ENCODE measurements around the gene SNAI3.

Gene SNAI3

GRCh38 chr16:88665148-88665547, 21.2 kb downstream of the SNAI3 start:
- no peak for DNase-seq

DNA sequence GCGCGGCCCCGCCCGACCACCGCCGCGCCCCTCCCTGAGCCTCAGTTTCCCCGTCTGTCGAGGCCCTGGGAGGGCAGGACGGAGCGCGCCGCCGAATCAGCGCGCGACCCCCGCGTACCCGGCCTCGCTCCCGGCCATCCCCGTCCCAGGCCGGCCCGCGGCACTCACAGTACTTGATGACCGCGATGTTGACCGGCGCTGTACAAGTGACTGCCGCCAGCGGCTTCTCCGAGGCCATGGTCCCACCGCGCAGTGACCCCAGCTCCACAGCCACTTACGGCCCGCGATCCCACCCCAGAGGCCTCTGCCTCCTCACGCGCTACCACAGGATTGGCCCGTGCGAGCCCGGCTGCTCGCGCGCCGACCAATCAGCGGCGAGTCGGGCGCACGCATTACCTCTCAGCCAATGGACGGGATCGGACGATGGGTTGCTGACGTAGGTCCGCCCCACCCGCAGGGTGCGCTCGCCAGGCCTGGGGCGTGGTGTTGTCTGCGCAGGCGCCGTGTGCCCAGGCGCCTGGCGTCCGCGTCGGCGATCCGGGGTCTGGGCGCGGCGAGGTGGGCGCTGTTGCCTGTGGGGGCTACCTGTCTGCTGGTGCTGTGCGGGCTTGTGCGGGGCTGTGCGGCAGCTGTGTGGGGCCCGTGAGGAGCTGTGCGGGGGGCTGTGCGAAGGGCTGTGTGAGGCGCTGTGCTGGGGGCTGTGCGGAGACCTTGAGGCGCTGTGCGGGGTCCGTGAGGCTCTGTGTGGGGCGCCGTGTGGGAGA, 23.3 kb downstream of the SNAI3 start, which contains the start of gene MVD:
Gene MVD, minus strand, starts transcription at position 249 of the 764 bp plus-strand sequence. Its CDS starts 11 bp downstream, at position 238.
- peak; percentile 92 to 94 for DNase-seq

- DNase-seq: no peak
Measured at GRCh38 chr16:88662222-88662842, 24.0 kb downstream of the SNAI3 start.

DNA sequence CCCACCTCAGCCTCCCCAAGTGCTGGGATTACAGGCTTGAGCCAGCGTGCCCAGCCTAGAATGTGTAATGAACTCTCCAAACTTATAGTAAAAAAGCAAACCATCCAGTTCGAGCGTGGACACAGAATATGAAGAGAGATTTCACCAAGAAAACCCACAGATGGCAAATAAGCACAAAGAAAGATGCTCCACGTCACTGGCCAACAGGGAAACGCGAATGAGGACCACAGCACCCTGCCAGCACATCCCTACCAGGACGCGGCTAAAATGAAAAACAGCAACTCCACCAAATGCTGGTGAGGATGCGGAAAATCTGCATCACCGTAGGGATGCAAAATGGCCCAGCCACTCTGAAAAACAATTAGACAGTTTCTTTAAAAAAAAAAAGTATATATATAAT, 24.8 kb downstream of the SNAI3 start:
- no peak for DNase-seq

- DNase-seq: no peak
Measured at GRCh38 chr16:88659160-88659559, 27.1 kb downstream of the SNAI3 start.

DNA sequence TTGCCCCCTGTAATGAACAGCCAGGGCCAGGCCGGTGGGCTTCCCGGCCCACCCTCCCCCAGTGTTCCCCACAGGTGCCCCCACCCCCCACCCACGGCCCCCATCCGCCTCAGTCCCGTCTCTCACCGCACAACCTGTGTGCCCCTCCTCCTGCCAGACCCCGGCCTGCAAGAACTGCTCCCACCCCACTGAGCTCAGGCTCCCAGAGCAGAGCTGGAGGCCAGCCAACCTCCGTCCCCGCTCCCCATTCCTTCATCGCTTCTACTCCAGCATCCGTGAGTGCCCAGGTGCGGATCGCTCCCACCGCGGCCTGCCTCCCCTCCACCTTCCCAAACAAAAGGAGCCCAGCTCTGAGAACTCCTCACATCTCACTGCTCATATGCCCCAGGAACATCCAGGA, 27.6 kb downstream of the SNAI3 start:
- no peak for DNase-seq

DNA sequence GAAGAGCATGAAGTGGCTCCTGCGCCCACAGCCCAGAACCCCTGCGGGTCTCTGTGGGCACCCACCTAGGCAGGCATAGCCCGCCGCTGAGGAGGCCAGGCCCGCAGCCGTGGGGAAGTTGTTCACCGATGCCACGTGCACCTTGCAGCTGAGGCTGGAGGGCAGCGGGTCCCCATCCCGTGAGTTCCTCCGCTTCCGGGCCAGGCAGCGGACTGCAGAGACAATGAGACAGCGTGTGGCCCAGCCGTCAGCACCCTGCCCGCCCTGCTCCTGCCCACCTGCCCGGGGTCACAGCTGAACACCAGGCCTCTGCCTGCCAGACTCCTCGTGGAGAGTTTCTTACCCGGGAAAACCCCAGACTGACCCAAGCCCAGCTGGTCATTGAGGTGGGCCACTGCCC, 28.9 kb downstream of the SNAI3 start:
- DNase-seq: no peak

GRCh38 chr16:88656291-88656980, 29.9 kb downstream of the SNAI3 start:
- no peak for DNase-seq

DNA sequence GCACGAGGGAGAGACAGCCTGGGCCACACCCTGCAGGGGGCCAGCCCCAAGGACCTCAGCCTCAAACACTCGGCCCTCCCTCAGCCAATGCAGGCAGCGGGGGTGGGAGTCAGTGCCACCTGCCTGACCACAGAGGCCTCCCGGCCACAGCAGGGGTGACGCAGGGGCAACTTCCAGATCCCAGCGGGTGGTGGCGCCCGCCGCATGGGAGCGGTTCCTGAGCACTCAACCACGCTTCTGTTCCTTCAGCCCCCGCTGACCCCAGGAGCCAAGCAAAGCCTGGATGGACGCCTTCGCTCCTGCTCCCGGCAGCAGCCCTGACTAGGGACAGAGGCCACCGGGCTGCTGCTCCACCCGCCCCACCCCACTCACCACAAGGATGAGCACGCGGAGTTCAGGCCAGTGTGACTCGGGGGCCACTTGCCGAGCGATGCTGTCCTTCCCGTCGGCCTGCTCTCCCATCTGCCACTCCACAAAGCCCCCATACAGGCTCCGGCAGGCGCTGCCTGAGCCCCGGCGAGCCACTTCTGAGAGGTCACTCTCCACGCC, 30.5 kb downstream of the SNAI3 start:
- no peak for DNase-seq

DNA sequence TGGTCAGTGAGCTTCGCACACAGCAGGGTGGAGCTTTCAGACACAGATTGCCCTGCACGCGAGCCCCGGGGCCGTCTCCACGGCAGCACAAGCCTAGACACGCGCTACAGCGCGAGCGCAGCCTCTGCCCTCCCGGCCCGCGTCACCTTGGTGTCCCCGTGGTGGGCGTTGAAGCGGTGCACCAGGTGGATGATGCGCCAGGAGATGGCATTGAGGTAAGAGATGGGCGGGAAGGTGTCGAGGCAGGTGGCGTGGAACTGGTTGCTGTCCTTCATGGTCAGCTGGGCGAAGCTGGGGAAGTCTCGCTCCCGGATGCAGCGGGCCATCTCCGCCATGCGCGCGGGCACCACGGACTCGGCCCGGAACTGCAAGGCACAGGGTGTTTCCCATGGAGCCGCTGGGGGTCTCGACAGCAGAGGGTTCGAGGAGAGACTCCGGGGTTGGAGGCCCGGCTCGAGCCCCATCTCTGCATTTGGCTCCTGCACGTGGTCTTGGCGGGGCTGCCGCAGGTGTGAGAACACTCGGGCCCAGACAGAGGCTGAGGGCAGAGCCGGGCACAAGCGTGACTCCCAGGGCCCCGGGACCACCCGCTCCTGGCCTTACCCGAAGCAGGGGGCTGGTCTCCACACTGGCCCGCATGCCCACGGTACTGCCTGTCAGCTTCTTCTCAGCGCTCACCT, 31.1 kb downstream of the SNAI3 start:
- no peak for DNase-seq

DNA sequence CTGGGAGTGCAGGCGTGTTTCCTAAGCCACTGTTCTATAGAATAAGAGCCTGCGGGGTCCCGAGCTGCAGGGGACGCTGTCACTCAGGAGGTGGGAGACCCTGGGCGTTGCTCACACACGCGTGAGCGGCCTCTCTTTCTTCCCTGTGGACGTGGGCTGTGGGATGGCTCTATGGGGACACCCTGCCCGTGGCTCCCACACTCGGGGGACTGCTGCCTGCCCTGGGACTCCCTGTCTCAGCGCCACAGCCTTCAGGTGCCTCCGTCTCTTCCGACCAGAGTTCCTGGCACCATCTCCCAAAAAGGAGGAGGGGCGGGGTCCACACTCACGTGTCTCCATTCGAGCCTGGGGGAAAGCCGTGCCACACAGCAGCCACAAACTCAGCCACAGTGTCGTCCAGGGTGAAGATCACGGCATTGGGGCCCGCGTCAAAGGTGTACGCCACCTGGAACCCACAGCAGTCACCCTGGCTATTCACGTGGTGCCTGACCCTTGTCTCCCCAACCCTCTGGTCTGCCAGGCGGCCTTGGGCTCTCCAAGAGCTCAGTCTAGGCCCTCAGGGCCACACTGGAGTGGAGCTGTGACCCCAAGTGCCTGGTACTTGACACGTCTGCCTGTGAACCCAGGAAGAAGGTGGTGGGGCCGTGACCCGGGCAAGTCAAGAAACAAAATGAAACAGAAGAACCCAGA, 31.8 kb downstream of the SNAI3 start:
- DNase-seq: no peak

- no peak for DNase-seq
Measured at GRCh38 chr16:88653596-88654362, 32.5 kb downstream of the SNAI3 start.

DNA sequence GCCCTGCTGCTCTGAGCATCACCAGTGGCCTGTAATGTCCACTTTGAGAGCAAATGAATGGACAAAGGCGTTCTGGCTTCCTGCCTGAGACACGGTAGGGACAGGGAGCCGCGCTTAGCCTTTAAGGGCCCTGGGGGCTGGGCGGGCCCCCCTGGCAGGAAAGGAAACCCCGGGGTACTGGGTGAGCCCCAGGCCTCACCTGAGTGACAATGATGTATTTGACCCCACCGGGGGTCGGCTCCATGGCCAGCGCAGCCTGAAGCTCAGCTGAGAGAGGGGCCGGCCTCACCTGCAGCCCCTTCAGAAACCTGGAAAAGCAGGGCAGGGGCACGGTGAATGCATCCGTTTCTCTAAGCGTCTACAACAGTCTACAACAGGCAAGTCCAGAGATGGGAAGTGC, 33.2 kb downstream of the SNAI3 start:
- DNase-seq: no peak

DNA sequence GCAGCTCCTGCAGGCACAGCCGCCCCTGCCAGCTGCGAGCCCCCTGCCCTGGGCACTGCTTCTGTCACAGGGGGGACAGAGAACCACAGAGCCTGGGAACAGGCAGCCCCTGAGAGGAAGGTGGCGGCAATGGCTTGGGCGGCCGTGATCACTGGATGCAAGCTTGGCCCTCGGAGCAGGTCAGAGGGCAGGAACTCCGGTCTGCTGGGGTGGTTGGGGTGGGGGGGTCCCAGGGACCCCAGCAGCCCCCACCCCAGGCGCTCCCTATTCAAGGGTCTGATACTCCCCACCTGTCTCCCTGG, 33.6 kb downstream of the SNAI3 start:
- no peak for DNase-seq

DNA sequence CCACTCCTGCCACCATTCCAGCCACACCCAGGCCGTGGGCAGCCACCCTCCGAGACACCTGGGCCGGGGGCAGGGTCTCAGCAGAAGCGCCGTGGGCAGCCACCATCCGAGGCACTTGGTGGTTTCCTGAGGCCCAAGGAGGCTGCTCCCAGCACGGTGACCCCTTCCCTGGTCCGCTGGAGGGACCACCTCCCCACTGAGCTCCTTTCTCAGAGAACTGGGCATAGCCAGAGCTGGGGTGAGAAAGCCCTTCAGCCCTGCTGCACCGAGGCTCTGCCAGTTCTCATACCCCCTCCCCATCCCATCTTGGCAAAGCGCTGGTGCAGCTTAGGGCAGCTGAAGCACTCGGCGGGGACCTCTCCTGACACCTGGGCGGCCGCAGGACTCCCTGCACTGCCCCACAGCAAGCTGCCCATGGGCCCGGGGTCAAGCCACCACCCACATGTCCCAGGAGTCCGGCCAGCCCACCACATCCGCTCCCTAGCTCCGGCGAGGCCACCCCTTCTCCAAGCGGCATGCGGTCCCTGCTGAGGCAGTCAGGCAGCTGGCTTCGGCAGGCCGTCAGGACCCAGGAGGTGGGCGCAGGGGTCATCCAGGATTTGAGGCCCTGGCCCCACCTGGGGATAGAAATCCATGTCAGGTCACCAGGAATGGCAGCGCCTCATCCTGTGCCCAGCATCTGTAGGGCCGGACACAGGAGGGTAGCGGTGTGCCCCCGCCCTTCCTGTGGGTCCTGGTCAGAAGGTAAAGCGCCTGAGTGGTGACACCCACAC, 34.1 kb downstream of the SNAI3 start:
- DNase-seq: no peak

GRCh38 chr16:88651276-88651988, 34.9 kb downstream of the SNAI3 start:
- DNase-seq: peak; percentile 39 to 50

DNA sequence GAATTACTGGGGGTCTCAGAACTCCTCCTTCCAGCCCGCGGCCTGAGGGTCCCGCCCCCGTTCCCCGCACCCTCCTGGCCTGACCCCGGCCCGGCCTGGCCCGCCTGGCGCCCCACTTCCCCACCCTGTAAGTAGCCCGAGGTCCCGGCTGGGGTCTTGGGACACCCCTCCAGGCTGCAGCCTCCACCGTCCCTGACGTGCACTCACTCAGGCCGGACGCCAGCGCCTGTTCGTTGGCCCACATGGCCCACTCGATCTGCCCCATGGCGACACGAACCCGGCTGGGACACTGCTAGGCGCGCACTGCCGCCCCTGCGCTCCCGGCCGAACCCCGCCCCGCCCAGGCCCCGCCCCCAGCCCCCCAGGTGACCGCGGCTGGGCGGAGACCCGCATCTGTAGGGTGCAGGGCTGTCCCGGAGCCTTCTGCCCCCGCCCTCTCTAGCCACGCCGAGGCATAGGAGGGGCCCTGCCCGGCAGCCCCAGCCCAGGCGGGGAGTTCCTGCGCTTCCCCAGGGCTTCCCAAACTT, 35.5 kb downstream of the SNAI3 start, which contains the start of gene CYBA:
Gene CYBA, minus strand, starts transcription at position 305 of the 527 bp plus-strand sequence. Its CDS starts 40 bp downstream, at position 265.
- DNase-seq: peak; percentile 57 to 61

DNA sequence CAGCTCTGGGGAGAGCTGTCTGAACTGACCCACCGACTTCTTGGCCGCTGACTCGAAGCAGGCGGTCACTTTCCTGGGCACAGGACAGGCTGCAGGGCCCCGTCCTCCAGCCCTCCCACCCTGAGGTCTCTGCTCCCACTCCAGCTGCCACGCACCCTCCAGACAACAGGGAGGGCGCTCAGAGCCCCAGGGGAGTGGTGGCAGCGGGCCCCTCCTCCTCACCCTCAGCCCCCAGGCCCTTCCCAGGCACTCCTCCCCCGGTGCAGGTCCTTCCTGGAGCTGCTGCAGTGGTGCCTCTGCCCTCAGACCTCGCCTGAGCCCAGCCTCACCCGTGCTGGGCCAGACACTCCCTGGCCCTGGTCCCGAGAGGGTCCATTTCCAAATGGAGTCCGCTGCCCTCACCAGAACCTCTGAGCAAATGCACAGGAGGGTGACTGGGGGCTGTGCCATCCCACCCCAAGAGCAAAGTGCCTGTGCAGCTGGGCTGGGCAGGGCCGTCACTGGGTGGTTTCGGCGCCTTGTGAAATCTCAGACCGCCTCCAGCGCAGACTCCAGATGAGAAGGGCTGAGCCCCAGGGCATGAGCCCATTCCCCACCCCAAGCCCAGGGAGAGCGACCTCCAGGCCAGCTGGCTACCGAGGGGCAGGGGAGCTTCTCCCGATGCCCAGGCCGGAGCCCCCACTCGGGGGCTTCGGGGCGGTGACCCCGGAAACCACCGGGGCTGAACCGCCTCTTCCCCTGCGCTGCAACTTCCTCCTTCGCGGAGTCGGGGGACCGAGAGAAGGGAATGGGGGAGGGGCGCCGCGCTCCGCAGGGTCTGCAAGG, 36.2 kb downstream of the SNAI3 start:
- DNase-seq: no peak
